ENCODE results near the gene SELENOS.

DNA sequence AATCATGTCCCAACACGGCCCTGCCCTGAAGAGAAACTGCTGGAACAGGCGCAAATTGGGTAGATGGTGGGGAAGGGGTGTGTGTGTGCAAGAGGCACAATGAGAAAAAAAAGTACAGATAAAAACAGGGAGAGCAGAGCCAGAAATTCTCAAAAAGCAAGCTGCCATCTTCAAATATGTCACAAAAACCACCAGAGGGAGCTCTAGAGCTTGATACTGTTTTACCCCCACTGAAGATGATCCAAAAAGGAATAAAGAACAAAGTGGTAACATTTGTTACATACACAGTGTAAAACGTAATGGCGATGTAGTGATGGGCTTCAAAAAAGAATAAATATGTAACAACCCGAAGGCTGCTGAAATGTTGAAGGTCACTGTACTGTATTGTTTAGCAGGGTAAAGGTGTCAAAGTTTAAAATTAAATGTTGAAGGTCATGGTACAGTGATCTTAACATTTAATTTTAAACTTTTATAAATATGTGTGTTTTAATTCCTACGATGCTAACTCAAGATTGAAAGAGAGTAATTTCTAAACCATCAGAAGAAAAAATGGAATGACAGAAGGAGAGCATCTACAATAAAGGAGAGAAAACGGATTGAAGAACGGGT lies 11.7 kb upstream of the SELENOS start:
- TF ChIP-seq PATZ1 (CRISPR knock-in tag; IDR thresholded peaks at IDR 0.05; ENCODE audit: borderline replicate concordance) (no peak), ZFP30 (CRISPR knock-in tag; IDR thresholded peaks at IDR 0.05) (no peak), GLIS3 (CRISPR knock-in tag; IDR thresholded peaks at IDR 0.05) (no peak)
- TF ChIP-seq, protein P1, sequence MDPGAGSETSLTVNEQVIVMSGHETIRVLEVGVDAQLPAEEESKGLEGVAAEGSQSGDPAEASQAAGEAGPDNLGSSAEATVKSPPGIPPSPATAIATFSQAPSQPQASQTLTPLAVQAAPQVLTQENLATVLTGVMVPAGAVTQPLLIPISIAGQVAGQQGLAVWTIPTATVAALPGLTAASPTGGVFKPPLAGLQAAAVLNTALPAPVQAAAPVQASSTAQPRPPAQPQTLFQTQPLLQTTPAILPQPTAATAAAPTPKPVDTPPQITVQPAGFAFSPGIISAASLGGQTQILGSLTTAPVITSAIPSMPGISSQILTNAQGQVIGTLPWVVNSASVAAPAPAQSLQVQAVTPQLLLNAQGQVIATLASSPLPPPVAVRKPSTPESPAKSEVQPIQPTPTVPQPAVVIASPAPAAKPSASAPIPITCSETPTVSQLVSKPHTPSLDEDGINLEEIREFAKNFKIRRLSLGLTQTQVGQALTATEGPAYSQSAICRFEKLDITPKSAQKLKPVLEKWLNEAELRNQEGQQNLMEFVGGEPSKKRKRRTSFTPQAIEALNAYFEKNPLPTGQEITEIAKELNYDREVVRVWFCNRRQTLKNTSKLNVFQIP (CRISPR knock-in tag; IDR thresholded peaks at IDR 0.05; ENCODE audit: borderline replicate concordance, low read depth): no peak
